ENCODE measurements around the gene ZNF784. TPM values are rescaled to one million over a fixed set of nuclear protein-coding genes. Genes with fewer than 3 reads are reported as not detected.

The ZNF784 gene
- total and polyA plus RNA-seq, 2 of the 13 experiments (the other 11 are each of a cell fraction or from before 2014, with no cell fraction given), result 4.1 to 4.2 TPM

DNA sequence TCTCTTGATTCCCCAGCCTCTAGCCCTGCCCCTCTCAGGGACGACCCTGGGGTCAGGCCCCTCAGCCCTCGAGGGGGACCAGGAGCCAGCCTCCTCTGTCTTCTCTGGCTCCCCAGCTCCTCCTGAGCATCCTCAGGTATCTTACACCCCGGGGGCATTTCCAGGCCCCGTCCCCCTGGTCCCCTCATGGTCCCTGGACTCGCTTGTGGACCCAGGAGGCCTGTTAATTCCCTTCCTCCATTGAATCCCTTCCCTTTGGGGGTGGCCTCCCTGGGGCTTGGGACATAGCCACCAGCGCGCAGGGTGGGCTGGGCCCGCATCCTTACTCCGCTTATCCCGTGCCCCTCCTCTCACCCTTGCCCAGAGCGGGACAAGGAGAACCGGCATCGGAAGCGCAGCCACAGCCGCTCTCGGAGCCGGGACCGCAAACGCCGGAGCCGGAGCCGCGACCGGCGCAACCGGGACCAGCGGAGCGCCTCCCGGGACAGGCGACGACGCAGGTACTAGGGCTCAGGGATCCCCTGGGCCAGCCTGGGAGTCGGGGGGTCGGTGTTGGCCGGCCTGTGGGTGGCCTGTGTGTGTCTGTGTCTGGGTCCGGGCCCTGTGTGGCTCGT lies 34.6 kb upstream of the ZNF784 start:
- H3K27ac ChIP-seq (ENCODE audit: extremely low read length, insufficient read depth, low read length), result no peak overlapping the region
- FAIRE-seq (no peak), DNase-seq (ENCODE audit: low spot score) (no peak), ATAC-seq (no peak)
- H2AFZ ChIP-seq (ENCODE audit: low read length), result no peak overlapping the region
- POLR2A ChIA-PET, result no interaction called here
- CTCF ChIA-PET (ENCODE audit: low intra/inter-chr PET ratio, low total read pairs), result no interaction called here
- WGBS (ENCODE audit: low lambda C conversion rate), result 97% methylated on average over 27 of the region's 37 CpGs
- H4K20me1 ChIP-seq (ENCODE audit: insufficient read depth, low read length), result peaks cover 49% of the 10 kb centered on the region
- H3K4me2 ChIP-seq (ENCODE audit: low read depth, low read length), result peak overlapping the region; percentile 23; the same call in 1 of the 2 replicates
- in situ Hi-C loops (cut with HindIII; ENCODE audit: extremely low pct_ligation_motif_present, low pct_unique_long_range_greater_than_20kb) (no loop called here), intact Hi-C loops (cut with micrococcal nuclease; ENCODE audit: unreplicated experiment) (no loop called here)
- no peak overlapping the region for H3K4me3 ChIP-seq (replicated peaks in 1 of 3; ENCODE audit: insufficient read depth in 1 of 3, low read depth in 2 of 3, low read length in 3 of 3)
- no peaks in the 10 kb centered on the region for H3K9me3 ChIP-seq (ENCODE audit: low read length)
- BruUV-seq (replicated peaks), result no TSS peak
- TF ChIP-seq, protein P1, sequence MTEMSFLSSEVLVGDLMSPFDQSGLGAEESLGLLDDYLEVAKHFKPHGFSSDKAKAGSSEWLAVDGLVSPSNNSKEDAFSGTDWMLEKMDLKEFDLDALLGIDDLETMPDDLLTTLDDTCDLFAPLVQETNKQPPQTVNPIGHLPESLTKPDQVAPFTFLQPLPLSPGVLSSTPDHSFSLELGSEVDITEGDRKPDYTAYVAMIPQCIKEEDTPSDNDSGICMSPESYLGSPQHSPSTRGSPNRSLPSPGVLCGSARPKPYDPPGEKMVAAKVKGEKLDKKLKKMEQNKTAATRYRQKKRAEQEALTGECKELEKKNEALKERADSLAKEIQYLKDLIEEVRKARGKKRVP (CRISPR knock-in tag; IDR thresholded peaks at IDR 0.05), result no peak
- no peak for TF ChIP-seq ZNF260 (CRISPR knock-in tag; IDR thresholded peaks at IDR 0.05; ENCODE audit: borderline replicate concordance, low read depth)
- peak; percentile 70 for TF ChIP-seq RBFOX2 (IDR thresholded peaks at IDR 0.05; ENCODE audit: low read depth, low read length)
- peak; percentile 91 for TF ChIP-seq AGO2 (optimal IDR thresholded peaks at IDR 0.05; ENCODE audit: low read depth, low read length)
- TF ChIP-seq ADNP (CRISPR knock-in tag; IDR thresholded peaks at IDR 0.05), result no peak
- no peak for TF ChIP-seq MAZ (IDR thresholded peaks at IDR 0.05; ENCODE audit: borderline replicate concordance, low read depth, low read length)
- no peak for TF ChIP-seq MAZ (CRISPR knock-in tag; IDR thresholded peaks at IDR 0.05; ENCODE audit: low read depth)
- TF ChIP-seq ZBTB7A (CRISPR knock-in tag; IDR thresholded peaks at IDR 0.05), result no peak
- H3K27me3 ChIP-seq (ENCODE audit: control insufficient read depth in 1 of 2, insufficient read depth in 2 of 2, low read length in 2 of 2), result no peaks in the 10 kb centered on the region; a peak in 1 of 5 replicates
- peaks cover 24% of the 10 kb centered on the region for H3K4me1 ChIP-seq (ENCODE audit: insufficient read depth, low read length)
- H3K9ac ChIP-seq (ENCODE audit: insufficient read depth, low read depth, low read length), result no peak overlapping the region
- peaks cover 69% of the 10 kb centered on the region for H3K79me2 ChIP-seq (ENCODE audit: insufficient read depth, low read length)
- peaks cover 31 to 49% of the 10 kb centered on the region in 2 experiments for H3K36me3 ChIP-seq (replicated peaks in 1 of 2; ENCODE audit: control insufficient read depth in 1 of 2, insufficient read depth in 2 of 2, low read length in 2 of 2)

Measured in HepG2 (cell line).